ENCODE results near the gene RFT1.
"Not testable (repeated sequence)": the region's sequence is repeated elsewhere in the genome, so short reads cannot be mapped to it uniquely, and the experiment has no call there.

Gene RFT1

DNA sequence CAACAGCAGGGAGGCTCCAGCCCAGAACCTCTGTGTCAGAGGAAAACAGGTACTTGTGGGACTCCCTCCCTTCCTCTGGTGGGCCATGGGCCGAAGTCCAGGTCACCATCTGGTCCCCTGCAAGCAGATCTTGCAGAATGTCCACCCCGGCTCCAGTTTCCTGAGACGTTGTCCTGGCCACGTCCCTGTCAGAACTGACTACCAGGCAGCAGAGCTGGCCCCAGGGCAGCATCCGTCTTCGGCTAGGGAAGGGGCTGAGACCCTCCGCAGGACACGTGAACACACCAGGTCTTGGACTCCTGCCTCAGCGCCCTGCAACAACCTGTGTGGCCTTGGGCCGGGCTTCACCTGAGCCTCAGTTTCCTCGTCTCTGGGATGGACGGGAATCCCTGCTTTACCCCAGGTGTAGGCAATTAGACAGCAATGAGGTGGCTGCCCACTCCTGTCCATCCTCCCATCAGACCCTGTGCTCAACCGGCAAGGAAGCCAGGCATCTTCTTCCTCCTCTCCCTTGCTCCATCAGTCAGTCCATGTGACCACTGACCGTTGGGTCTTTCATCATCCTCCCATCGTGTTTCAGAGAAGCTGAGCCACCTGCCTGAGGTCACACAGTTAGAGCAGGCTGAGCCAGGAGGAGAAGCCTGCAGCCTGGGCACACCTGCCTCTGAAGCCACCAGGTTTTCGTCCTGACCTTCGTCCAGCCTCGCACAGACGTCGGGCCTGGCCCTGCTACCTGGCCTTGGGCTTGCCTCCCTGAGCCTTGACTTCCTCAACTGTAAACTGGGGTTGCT is 21.8 kb upstream of the RFT1 start:
- H3K9me3 ChIP-seq (ENCODE audit: insufficient read depth, low read length, severe bottlenecking) = no peaks in the 10 kb centered on the region
- no peaks in the 10 kb centered on the region for H4K20me1 ChIP-seq (ENCODE audit: insufficient read depth, low read length)
- peaks cover 11% of the 10 kb centered on the region for H3K27me3 ChIP-seq (ENCODE audit: insufficient read depth, low read length, poor library complexity)
- no peak overlapping the region for H3K9ac ChIP-seq (ENCODE audit: low read depth, low read length)
- DNase-seq (no peak), ATAC-seq (ENCODE audit: insufficient read depth, low read depth) (no peak)
- H2AFZ ChIP-seq (ENCODE audit: low read depth, low read length) = no peak overlapping the region
- H3K27ac ChIP-seq (ENCODE audit: low read length) = no peak overlapping the region
- H3K4me2 ChIP-seq (ENCODE audit: insufficient read depth, low read length) = no peak overlapping the region
- H3K79me2 ChIP-seq (ENCODE audit: insufficient read depth, low read length) = no peaks in the 10 kb centered on the region
- no peak for TF ChIP-seq EZH2 (IDR thresholded peaks at IDR 0.05; ENCODE audit: borderline replicate concordance, low read depth, low read length, severe bottlenecking)
- TF ChIP-seq, protein P1, sequence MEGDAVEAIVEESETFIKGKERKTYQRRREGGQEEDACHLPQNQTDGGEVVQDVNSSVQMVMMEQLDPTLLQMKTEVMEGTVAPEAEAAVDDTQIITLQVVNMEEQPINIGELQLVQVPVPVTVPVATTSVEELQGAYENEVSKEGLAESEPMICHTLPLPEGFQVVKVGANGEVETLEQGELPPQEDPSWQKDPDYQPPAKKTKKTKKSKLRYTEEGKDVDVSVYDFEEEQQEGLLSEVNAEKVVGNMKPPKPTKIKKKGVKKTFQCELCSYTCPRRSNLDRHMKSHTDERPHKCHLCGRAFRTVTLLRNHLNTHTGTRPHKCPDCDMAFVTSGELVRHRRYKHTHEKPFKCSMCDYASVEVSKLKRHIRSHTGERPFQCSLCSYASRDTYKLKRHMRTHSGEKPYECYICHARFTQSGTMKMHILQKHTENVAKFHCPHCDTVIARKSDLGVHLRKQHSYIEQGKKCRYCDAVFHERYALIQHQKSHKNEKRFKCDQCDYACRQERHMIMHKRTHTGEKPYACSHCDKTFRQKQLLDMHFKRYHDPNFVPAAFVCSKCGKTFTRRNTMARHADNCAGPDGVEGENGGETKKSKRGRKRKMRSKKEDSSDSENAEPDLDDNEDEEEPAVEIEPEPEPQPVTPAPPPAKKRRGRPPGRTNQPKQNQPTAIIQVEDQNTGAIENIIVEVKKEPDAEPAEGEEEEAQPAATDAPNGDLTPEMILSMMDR (IDR thresholded peaks at IDR 0.05; ENCODE audit: borderline replicate concordance, extremely low read depth, low read length, poor library complexity, severe bottlenecking) = no peak
- no peaks in the 10 kb centered on the region for H3K36me3 ChIP-seq (ENCODE audit: insufficient read depth, low read length)
- H3K4me3 ChIP-seq (ENCODE audit: low read depth in 1 of 2, low read length in 2 of 2) = no peak overlapping the region
- H3K4me1 ChIP-seq (ENCODE audit: insufficient read depth, low read length) = no peaks in the 10 kb centered on the region

DNA sequence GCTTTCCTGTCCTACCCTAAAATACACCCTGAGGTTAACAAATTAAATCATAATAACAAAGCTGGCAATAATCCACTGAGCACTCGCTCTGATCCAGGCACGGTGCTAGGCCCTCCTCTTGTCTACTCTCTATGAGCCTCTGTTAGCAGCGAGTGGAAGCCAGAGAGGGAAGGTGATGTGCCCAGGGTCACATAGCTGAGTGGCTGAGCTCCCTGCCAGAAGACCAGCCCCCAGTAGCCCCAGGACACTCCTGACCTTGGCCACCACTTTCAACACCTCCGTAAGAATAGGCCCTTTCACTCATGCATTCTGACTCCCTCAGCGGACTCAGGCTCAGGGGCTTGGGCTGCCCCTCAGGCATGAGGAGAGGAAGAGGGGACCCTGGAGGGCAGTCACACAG is 21.2 kb upstream of the RFT1 start:
- Histone ChIP-seq H3K27ac (ENCODE audit: low read length) (no peak overlapping the region), H3K4me2 (ENCODE audit: insufficient read depth, low read length) (no peak overlapping the region), H3K4me1 (ENCODE audit: insufficient read depth, low read length) (no peaks in the 10 kb centered on the region), H3K4me3 (ENCODE audit: low read depth in 1 of 2, low read length in 2 of 2) (no peak overlapping the region), H3K36me3 (ENCODE audit: insufficient read depth, low read length) (no peaks in the 10 kb centered on the region), H3K27me3 (ENCODE audit: insufficient read depth, low read length, poor library complexity) (peaks cover 11% of the 10 kb centered on the region), H2AFZ (ENCODE audit: low read depth, low read length) (no peak overlapping the region), H3K9ac (ENCODE audit: low read depth, low read length) (no peak overlapping the region), H3K79me2 (ENCODE audit: insufficient read depth, low read length) (no peaks in the 10 kb centered on the region), H3K9me3 (ENCODE audit: insufficient read depth, low read length, severe bottlenecking) (no peaks in the 10 kb centered on the region), H4K20me1 (ENCODE audit: insufficient read depth, low read length) (no peaks in the 10 kb centered on the region)
- TF ChIP-seq, protein P1 (IDR thresholded peaks at IDR 0.05; ENCODE audit: borderline replicate concordance, extremely low read depth, low read length, poor library complexity, severe bottlenecking) = no peak
- TF ChIP-seq EZH2 (IDR thresholded peaks at IDR 0.05; ENCODE audit: borderline replicate concordance, low read depth, low read length, severe bottlenecking) = no peak
- no peak for DNase-seq
- ATAC-seq (ENCODE audit: insufficient read depth, low read depth) = no peak

GRCh38 chr3:53151086-53151438 is 20.8 kb upstream of the RFT1 start:
- not testable (repeated sequence) for H3K4me1 ChIP-seq (ENCODE audit: insufficient read depth, low read length); H3K36me3 ChIP-seq (ENCODE audit: insufficient read depth, low read length); ATAC-seq (ENCODE audit: insufficient read depth, low read depth); H3K4me3 ChIP-seq (ENCODE audit: low read depth in 1 of 2, low read length in 2 of 2); H3K9me3 ChIP-seq (ENCODE audit: insufficient read depth, low read length, severe bottlenecking); DNase-seq; H3K4me2 ChIP-seq (ENCODE audit: insufficient read depth, low read length); H4K20me1 ChIP-seq (ENCODE audit: insufficient read depth, low read length); H2AFZ ChIP-seq (ENCODE audit: low read depth, low read length); H3K79me2 ChIP-seq (ENCODE audit: insufficient read depth, low read length); H3K27ac ChIP-seq (ENCODE audit: low read length); H3K9ac ChIP-seq (ENCODE audit: low read depth, low read length)
- H3K27me3 ChIP-seq (ENCODE audit: insufficient read depth, low read length, poor library complexity) = peaks cover 11% of the 10 kb centered on the region

GRCh38 chr3:53150247-53151085 is 20.2 kb upstream of the RFT1 start:
- Histone ChIP-seq H3K27ac (ENCODE audit: low read length) (no peak overlapping the region), H3K4me1 (ENCODE audit: insufficient read depth, low read length) (no peaks in the 10 kb centered on the region)
- DNase-seq = no peak

More at GRCh38 chr3:53150247-53151085, 20.2 kb upstream of the RFT1 start:
- H3K9ac ChIP-seq (ENCODE audit: low read depth, low read length) = no peak overlapping the region
- H3K4me3 ChIP-seq (ENCODE audit: low read depth in 1 of 2, low read length in 2 of 2) = no peak overlapping the region
- no peak for ATAC-seq (ENCODE audit: insufficient read depth, low read depth)
- no peaks in the 10 kb centered on the region for H3K9me3 ChIP-seq (ENCODE audit: insufficient read depth, low read length, severe bottlenecking)
- H4K20me1 ChIP-seq (ENCODE audit: insufficient read depth, low read length) = no peaks in the 10 kb centered on the region
- H3K27me3 ChIP-seq (ENCODE audit: insufficient read depth, low read length, poor library complexity) = peaks cover 11% of the 10 kb centered on the region
- H2AFZ ChIP-seq (ENCODE audit: low read depth, low read length) = no peak overlapping the region
- H3K79me2 ChIP-seq (ENCODE audit: insufficient read depth, low read length) = no peaks in the 10 kb centered on the region
- no peak overlapping the region for H3K4me2 ChIP-seq (ENCODE audit: insufficient read depth, low read length)
- TF ChIP-seq, protein P1 (IDR thresholded peaks at IDR 0.05; ENCODE audit: borderline replicate concordance, extremely low read depth, low read length, poor library complexity, severe bottlenecking) = no peak
- no peak for TF ChIP-seq EZH2 (IDR thresholded peaks at IDR 0.05; ENCODE audit: borderline replicate concordance, low read depth, low read length, severe bottlenecking)
- no peaks in the 10 kb centered on the region for H3K36me3 ChIP-seq (ENCODE audit: insufficient read depth, low read length)

Measured in DND-41 (cell line).